Measurements from ENCODE around the gene MYO1E. TPM values are rescaled to one million over a fixed set of nuclear protein-coding genes. Genes with fewer than 3 reads are reported as not detected.

The MYO1E gene
- total and polyA plus RNA-seq, 2 of the 4 experiments (the other 2 are of a cell fraction): 13.4 to 37.3 TPM

GRCh38 chr15:59266028-59266427, 106.6 kb downstream of the MYO1E start:
- WGBS, 2 experiments (ENCODE audit: extremely low coverage in 2 of 2, insufficient read length in 1 of 2): no CpG with 5 or more reads among the region's 5 CpGs
- Histone ChIP-seq H2AK9ac (replicated peaks; ENCODE audit: low read depth, low read length, poor library complexity) (no peak overlapping the region), H3K27ac (ENCODE audit: insufficient read depth, low read length) (no peak overlapping the region), H3K9ac (ENCODE audit: low read depth, low read length) (no peak overlapping the region), H3K36me3 (ENCODE audit: control insufficient read depth, insufficient read depth, low read length) (peaks cover 1% of the 10 kb centered on the region; the same call in 1 of the 2 replicates), H2BK15ac (ENCODE audit: low read depth, low read length) (no peak overlapping the region), H3K9me3 (ENCODE audit: control insufficient read depth, insufficient read depth, low read length) (no peaks in the 10 kb centered on the region), H3K56ac (ENCODE audit: extremely low read depth, insufficient read depth, low read length) (no peak overlapping the region), H3K27me3 (ENCODE audit: control insufficient read depth, insufficient read depth, low read length) (no peaks in the 10 kb centered on the region), H3K4ac (ENCODE audit: low read depth, low read length) (no peak overlapping the region), H4K8ac (ENCODE audit: low read depth in 2 of 2, low read length in 2 of 2) (no peak overlapping the region), H2AK5ac (ENCODE audit: low read depth, low read length) (no peak overlapping the region), H2AFZ (replicated peaks; ENCODE audit: low read length, poor library complexity) (no peak overlapping the region), H3K14ac (replicated peaks; ENCODE audit: low read depth, low read length) (no peak overlapping the region), H3K4me3 (ENCODE audit: insufficient read depth, low read depth, low read length) (no peak overlapping the region), H4K20me1 (ENCODE audit: insufficient read depth, low read length) (no peaks in the 10 kb centered on the region), H4K5ac (ENCODE audit: low read depth, low read length) (no peak overlapping the region), H2BK20ac (ENCODE audit: low read depth, low read length) (no peak overlapping the region), H2BK5ac (ENCODE audit: low read depth, low read length, poor library complexity, severe bottlenecking) (no peak overlapping the region), H3K79me1 (ENCODE audit: low read depth in 1 of 2, low read length in 2 of 2) (peaks cover 8 to 33% of the 10 kb centered on the region in 2 experiments; a peak in 3 of 4 replicates), H3K4me2 (ENCODE audit: low read depth, low read length) (no peak overlapping the region), H4K91ac (ENCODE audit: insufficient read depth, low read depth, low read length) (no peak overlapping the region), H3K9me1 (ENCODE audit: insufficient read depth, low read length) (0 out of 2 replicates have a peak, but pooled peaks cover 11% of the 10 kb centered on the region), H3K18ac (ENCODE audit: low read depth, low read length) (no peak overlapping the region), H2BK120ac (ENCODE audit: low read depth, low read length) (no peak overlapping the region), H3K23ac (ENCODE audit: low read depth, low read length) (no peak overlapping the region), H3K4me1 (ENCODE audit: control insufficient read depth, insufficient read depth, low read length) (no peaks in the 10 kb centered on the region)
- DNase-seq: no peak
- intact Hi-C loops (cut with micrococcal nuclease): no loop called here
- in situ Hi-C loops (cut with MboI; ENCODE audit: low sequenced_read_pairs): no loop called here
- no peak for ATAC-seq (ENCODE audit: low read depth)
- POLR2A ChIA-PET (ENCODE audit: unreplicated experiment): interaction anchor here (0.7 kb wide), 1 partner anchor 65 kb away, joined by 3 read pairs; no protein-coding TSS in a partner anchor
- no peak for TF ChIP-seq SMC3 (IDR thresholded peaks at IDR 0.05; ENCODE audit: low read depth, low read length)
- TF ChIP-seq MAFK (IDR thresholded peaks at IDR 0.05; ENCODE audit: low read depth, low read length): no peak
- no peak for TF ChIP-seq RFX5 (IDR thresholded peaks at IDR 0.05; ENCODE audit: low read depth, low read length)
- TF ChIP-seq FOS (IDR thresholded peaks at IDR 0.05; ENCODE audit: low read depth, low read length): no peak
- dilution Hi-C loops (cut with HindIII; ENCODE audit: low sequenced_read_pairs, unreplicated experiment): no loop called here
- no TSS peak for BruUV-seq (replicated peaks)
- CTCF ChIA-PET: no interaction called here

All from IMR-90 (cell line).